Gastroesophageal sphincter (tissue), 4 donors: ENCODE measurements around the gene AUTS2. TPM values are rescaled to one million over a fixed set of nuclear protein-coding genes. Genes with fewer than 3 reads are reported as not detected.

Source experiments
- ATAC-seq: fragments of 150-250 bp; one replicate; pipeline ENCODE4 v1.9.1; 2016; ENCODE audit warnings: mild to moderate bottlenecking, moderate library complexity
- H3K27ac ChIP-seq, 4 donors: fragments of 200-600 bp; sonication (generic) in 3 of 4; 1 replicate in 3 of 4; 2 replicates in 1 of 4; pipeline ENCODE4 v1.5.1; 2016 to 2019
- H3K27me3 ChIP-seq: fragments of 200-600 bp; sonication (generic); one replicate; pipeline ENCODE4 v1.5.1; 2019
- H3K36me3 ChIP-seq, 2 donors: fragments of 200-600 bp; sonication (generic); one replicate each; pipeline ENCODE4 v1.5.1; 2019; ENCODE audit warnings: control low read depth in 1 of 2
- H3K4me1 ChIP-seq, 3 donors: fragments of 200-600 bp; sonication (generic); 1 replicate in 2 of 3; 2 replicates in 1 of 3; pipeline ENCODE4 v1.5.1; 2016 to 2019; ENCODE audit warnings: control low read depth in 2 of 3
- H3K4me3 ChIP-seq, 2 donors: fragments of 200-600 bp; sonication (generic); one replicate each; pipeline ENCODE4 v1.5.1; 2019; ENCODE audit warnings: mild to moderate bottlenecking in 1 of 2, moderate library complexity in 1 of 2
- H3K9me3 ChIP-seq, 3 donors: fragments of 200-600 bp; sonication (generic); one replicate each; pipeline ENCODE4 v1.5.1; 2017 to 2019; ENCODE audit warnings: control low read depth in 2 of 3
- EP300 ChIP-seq: sonication (generic); formaldehyde crosslinking; IDR thresholded peaks from one replicate; pipeline ENCODE4 v1.6.1; 2017; ENCODE audit warnings: antibody characterized with exemption, mild to moderate bottlenecking
- POLR2A ChIP-seq, 2 donors: fragments of 450-650 bp; IDR thresholded peaks; one replicate each; pipeline ENCODE4 v1.6.1; 2017; ENCODE audit warnings: antibody characterized with exemption in 2 of 2, mild to moderate bottlenecking in 2 of 2, moderate library complexity in 1 of 2
- POLR2AphosphoS5 ChIP-seq: sonication (generic); formaldehyde crosslinking; IDR thresholded peaks from one replicate; pipeline ENCODE4 v1.6.1; 2017; ENCODE audit warnings: antibody characterized with exemption
- WGBS, 2 donors: methylation state at CpG; one replicate each; pipeline ENCODE4 v1.1.5; 2018; ENCODE audit warnings: low coverage in 1 of 2; 5-methylcytosine and 5-hydroxymethylcytosine counted together
- total RNA-seq, 4 donors: library from RNA; depleted of rRNA; stranded (reverse); fragments of >200 nt; gene quantifications; one replicate each; pipeline ENCODE4 v1.1.0, GENCODE V29; 2016
- TF ChIP-seq, protein P1 (sequence below), 4 experiments: fragments of 200-600 bp in 2 of 4; fragments of 450-650 bp in 2 of 4; sonication (generic) in 1 of 4; IDR thresholded peaks; one replicate each; pipeline ENCODE4 v1.5.1; 2017 to 2019; ENCODE audit warnings: antibody characterized with exemption in 4 of 4, mild to moderate bottlenecking in 2 of 4, moderate library complexity in 2 of 4

The AUTS2 gene
- total RNA-seq, 4 donors from 2014 or later, result 12.2 to 48.7 (median 44.1) TPM

DNA sequence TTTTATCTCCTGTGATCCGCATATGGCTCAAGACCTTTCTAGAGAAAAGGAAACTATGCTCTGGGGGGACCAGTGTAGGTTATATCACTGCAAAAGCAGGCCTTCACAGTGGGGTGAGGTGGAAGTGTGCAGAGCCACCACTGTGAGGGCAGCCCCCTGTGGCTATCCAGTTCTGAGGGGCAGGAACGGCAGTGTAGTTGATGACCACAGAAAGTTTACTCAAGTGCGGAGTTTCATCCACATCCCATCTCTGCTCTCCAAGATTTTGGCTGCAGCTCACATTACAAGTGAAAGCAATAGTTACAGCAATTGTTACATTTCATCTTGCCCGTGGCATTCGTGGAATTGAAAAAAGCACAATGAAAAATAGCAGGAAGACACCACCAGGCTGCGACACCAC, 1187.8 kb downstream of the AUTS2 start:
- no peaks in the 10 kb centered on the region for H3K9me3 ChIP-seq
- H3K36me3 ChIP-seq, result peaks cover 0 to 97% of the 10 kb centered on the region in 2 donors
- no peak for TF ChIP-seq POLR2A (IDR thresholded peaks at IDR 0.05)
- TF ChIP-seq EP300, result no peak
- TF ChIP-seq, protein P1, sequence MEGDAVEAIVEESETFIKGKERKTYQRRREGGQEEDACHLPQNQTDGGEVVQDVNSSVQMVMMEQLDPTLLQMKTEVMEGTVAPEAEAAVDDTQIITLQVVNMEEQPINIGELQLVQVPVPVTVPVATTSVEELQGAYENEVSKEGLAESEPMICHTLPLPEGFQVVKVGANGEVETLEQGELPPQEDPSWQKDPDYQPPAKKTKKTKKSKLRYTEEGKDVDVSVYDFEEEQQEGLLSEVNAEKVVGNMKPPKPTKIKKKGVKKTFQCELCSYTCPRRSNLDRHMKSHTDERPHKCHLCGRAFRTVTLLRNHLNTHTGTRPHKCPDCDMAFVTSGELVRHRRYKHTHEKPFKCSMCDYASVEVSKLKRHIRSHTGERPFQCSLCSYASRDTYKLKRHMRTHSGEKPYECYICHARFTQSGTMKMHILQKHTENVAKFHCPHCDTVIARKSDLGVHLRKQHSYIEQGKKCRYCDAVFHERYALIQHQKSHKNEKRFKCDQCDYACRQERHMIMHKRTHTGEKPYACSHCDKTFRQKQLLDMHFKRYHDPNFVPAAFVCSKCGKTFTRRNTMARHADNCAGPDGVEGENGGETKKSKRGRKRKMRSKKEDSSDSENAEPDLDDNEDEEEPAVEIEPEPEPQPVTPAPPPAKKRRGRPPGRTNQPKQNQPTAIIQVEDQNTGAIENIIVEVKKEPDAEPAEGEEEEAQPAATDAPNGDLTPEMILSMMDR (IDR thresholded peaks at IDR 0.05), result no peak
- H3K4me3 ChIP-seq, result no peak overlapping the region
- WGBS, 2 donors, result 95 to 100% methylated on average over 4 to 5 of the region's 6 CpGs
- no peak overlapping the region for H3K27ac ChIP-seq
- no peaks in the 10 kb centered on the region for H3K27me3 ChIP-seq
- ATAC-seq, result no peak
- H3K4me1 ChIP-seq, result no peaks in the 10 kb centered on the region

DNA sequence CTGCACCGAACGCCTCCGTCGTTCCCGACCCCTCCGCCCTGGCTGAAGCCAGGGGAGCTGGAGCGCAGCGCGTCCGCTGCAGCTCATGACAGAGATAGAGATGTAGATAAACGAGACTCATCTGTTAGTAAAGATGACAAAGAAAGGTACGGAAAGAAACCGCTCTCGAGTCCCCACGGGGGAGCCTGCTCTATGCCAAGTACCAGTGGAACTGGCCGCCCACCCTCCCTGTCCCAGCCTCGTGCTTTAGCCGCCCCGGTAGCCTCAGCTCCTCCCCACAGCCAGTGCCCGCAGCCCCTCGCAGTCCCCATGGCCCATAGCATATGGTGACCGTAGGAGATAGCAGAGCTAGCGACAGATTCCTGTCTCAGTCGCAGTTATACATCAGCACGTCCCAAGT, 1189.0 kb downstream of the AUTS2 start:
- no peak for ATAC-seq

DNA sequence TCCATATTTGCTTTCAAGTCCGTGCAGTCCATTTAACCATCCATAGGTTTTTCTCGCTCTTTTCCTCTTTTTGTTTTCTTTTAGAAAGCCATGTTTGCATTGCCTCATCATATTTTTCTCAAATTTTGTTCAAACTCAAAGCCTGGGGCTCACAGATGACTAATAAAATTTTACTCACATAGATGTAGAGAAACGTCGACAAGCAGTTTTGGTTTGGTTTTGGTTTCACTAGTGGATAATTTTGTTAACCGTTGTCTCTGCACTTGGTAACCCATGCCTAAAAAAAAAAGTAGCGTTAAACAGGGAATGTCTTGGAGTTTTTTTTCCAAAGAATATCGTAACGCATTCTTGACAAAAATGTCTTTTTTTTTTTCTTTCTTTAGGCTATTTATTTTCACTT, 1189.5 kb downstream of the AUTS2 start:
- WGBS, 2 donors, result 81 to 94% methylated on average over 8 of the region's 8 CpGs
- ATAC-seq, result no peak
- H3K36me3 ChIP-seq, result peaks cover 0 to 92% of the 10 kb centered on the region in 2 donors

More for the DNA sequence above, 1189.0 kb downstream of the AUTS2 start:
- peaks cover 0 to 94% of the 10 kb centered on the region in 2 donors for H3K36me3 ChIP-seq
- H3K4me3 ChIP-seq, result no peak overlapping the region
- no peak for TF ChIP-seq POLR2A (IDR thresholded peaks at IDR 0.05)
- TF ChIP-seq, protein P1 (IDR thresholded peaks at IDR 0.05), result no peak
- TF ChIP-seq EP300, result no peak
- no peaks in the 10 kb centered on the region for H3K27me3 ChIP-seq
- no peak overlapping the region for H3K27ac ChIP-seq
- 83 to 93% methylated on average over 10 to 21 of the region's 25 CpGs for WGBS, 2 donors
- no peaks in the 10 kb centered on the region for H3K9me3 ChIP-seq
- H3K4me1 ChIP-seq, result no peaks in the 10 kb centered on the region

DNA sequence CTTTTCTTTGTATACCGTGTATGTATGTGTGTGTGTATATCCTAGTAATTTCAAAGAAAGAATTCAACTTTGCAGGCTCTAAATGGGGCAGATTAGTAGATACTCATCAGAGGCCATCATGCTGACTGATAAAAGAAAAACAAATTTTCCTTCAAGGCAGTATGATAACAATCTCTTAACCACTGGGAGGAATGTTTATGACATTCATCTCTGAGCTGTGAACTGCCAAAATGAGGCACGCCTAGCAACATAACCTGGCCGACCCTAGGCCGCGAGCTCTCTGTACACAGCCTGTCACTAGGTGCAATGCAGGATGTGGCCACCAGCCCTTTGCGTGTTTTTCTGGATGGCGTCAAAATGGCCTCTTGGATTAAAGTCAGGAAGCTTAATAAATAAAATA, 1190.0 kb downstream of the AUTS2 start:
- WGBS, 2 donors, result 85 to 89% methylated on average over 7 of the region's 7 CpGs

More for the DNA sequence above, 1189.5 kb downstream of the AUTS2 start:
- Histone ChIP-seq H3K4me1 (no peaks in the 10 kb centered on the region), H3K4me3 (no peak overlapping the region), H3K27ac (no peak overlapping the region), H3K9me3 (no peaks in the 10 kb centered on the region), H3K27me3 (no peaks in the 10 kb centered on the region)
- TF ChIP-seq POLR2A (IDR thresholded peaks at IDR 0.05), result no peak
- TF ChIP-seq, protein P1 (IDR thresholded peaks at IDR 0.05), result no peak
- TF ChIP-seq EP300, result no peak
- no peak for TF ChIP-seq POLR2AphosphoS5

More for the DNA sequence above, 1190.0 kb downstream of the AUTS2 start:
- H3K9me3 ChIP-seq, result no peaks in the 10 kb centered on the region
- H3K36me3 ChIP-seq, result peaks cover 0 to 92% of the 10 kb centered on the region in 2 donors
- H3K27me3 ChIP-seq, result no peaks in the 10 kb centered on the region
- no peak overlapping the region for H3K27ac ChIP-seq
- no peak overlapping the region for H3K4me3 ChIP-seq
- TF ChIP-seq, protein P1 (IDR thresholded peaks at IDR 0.05), result no peak
- TF ChIP-seq POLR2AphosphoS5, result no peak
- TF ChIP-seq POLR2A (IDR thresholded peaks at IDR 0.05), result no peak
- no peak for TF ChIP-seq EP300
- ATAC-seq, result no peak
- H3K4me1 ChIP-seq, result no peaks in the 10 kb centered on the region
